Endodermal cell (in vitro differentiated cells): Measurements from ENCODE around the gene IQSEC3. TPM values are rescaled to one million over a fixed set of nuclear protein-coding genes. Genes with fewer than 3 reads are reported as not detected.
"Not testable (repeated sequence)": the region's sequence is repeated elsewhere in the genome, so short reads cannot be mapped to it uniquely, and the experiment has no call there.

Experiments
- DNase-seq: peaks from one replicate; pipeline ENCODE4 v3.0.0-alpha.2; 2017
- H3K27ac ChIP-seq: 2 replicates; pipeline ENCODE4 v1.5.1; 2013; ENCODE audit warnings: mild to moderate bottlenecking, low read depth, low read length, moderate library complexity
- H3K27me3 ChIP-seq: 2 replicates; pipeline ENCODE4 v1.6.1; 2013; ENCODE audit warnings: mild to moderate bottlenecking, low read length, moderate library complexity; ENCODE audit not compliant: insufficient read depth, control insufficient read depth, poor library complexity, severe bottlenecking
- H3K36me3 ChIP-seq: 2 replicates; pipeline ENCODE4 v1.7.0; 2013; ENCODE audit warnings: mild to moderate bottlenecking, low read length, moderate library complexity; ENCODE audit not compliant: control insufficient read depth, insufficient read depth
- H3K4me1 ChIP-seq: one replicate; pipeline ENCODE4 v1.7.0; 2013; ENCODE audit warnings: low read length; ENCODE audit not compliant: control insufficient read depth, insufficient read depth
- H3K4me3 ChIP-seq: 2 replicates; pipeline ENCODE4 v1.5.1; 2013; ENCODE audit warnings: mild to moderate bottlenecking, low read length, moderate library complexity
- H3K9ac ChIP-seq: 2 replicates; pipeline ENCODE4 v1.6.1; 2013; ENCODE audit warnings: mild to moderate bottlenecking, low read length, moderate library complexity; ENCODE audit not compliant: poor library complexity, severe bottlenecking; ENCODE audit errors: extremely low read depth
- H3K9me3 ChIP-seq: 2 replicates; pipeline ENCODE4 v1.6.1; 2013; ENCODE audit warnings: mild to moderate bottlenecking, low read length, moderate library complexity; ENCODE audit not compliant: control insufficient read depth
- H3K27ac Mint-ChIP-seq: 2 replicates; pipeline ENCODE4 v1.8.0; 2020; ENCODE audit warnings: mixed read lengths
- H3K27me3 Mint-ChIP-seq: 2 replicates; pipeline ENCODE4 v1.8.0; 2021; ENCODE audit warnings: mild to moderate bottlenecking, mixed read lengths; ENCODE audit not compliant: insufficient read depth
- H3K36me3 Mint-ChIP-seq: 2 replicates; pipeline ENCODE4 v1.8.0; 2020; ENCODE audit warnings: low read depth, mixed read lengths
- H3K4me1 Mint-ChIP-seq: 2 replicates; pipeline ENCODE4 v1.8.0; 2020; ENCODE audit warnings: mixed read lengths
- H3K4me3 Mint-ChIP-seq: 2 replicates; pipeline ENCODE4 v1.8.0; 2020; ENCODE audit warnings: mild to moderate bottlenecking, moderate library complexity, mixed read lengths
- H3K9me3 Mint-ChIP-seq: 2 replicates; pipeline ENCODE4 v1.8.0; 2020; ENCODE audit warnings: mild to moderate bottlenecking, mixed read lengths
- WGBS, 2 experiments: methylation state at CpG; one replicate each; pipeline versions ENCODE4 v1.1.5 to v1.1.7; 2013; ENCODE audit warnings: missing lambda C conversion rate in 2 of 2, mixed read lengths in 1 of 2; ENCODE audit not compliant: insufficient coverage in 1 of 2, insufficient read length in 1 of 2; 5-methylcytosine and 5-hydroxymethylcytosine counted together
- total RNA-seq, 2 donors: library from RNA; stranded (reverse); fragmentation: NEBNext Ultra II Directional in 1 of 2; extraction: Animal tissue kit (Norgen Biotek cat#: 25700) in 1 of 2; gene quantifications; 2 replicates in 1 of 2; 3 replicates in 1 of 2; pipeline ENCODE4 v1.2.1, GENCODE V29; 2021

The IQSEC3 gene
- total RNA-seq, 2 donors from 2014 or later, result 1.5 to 2.7 TPM

DNA sequence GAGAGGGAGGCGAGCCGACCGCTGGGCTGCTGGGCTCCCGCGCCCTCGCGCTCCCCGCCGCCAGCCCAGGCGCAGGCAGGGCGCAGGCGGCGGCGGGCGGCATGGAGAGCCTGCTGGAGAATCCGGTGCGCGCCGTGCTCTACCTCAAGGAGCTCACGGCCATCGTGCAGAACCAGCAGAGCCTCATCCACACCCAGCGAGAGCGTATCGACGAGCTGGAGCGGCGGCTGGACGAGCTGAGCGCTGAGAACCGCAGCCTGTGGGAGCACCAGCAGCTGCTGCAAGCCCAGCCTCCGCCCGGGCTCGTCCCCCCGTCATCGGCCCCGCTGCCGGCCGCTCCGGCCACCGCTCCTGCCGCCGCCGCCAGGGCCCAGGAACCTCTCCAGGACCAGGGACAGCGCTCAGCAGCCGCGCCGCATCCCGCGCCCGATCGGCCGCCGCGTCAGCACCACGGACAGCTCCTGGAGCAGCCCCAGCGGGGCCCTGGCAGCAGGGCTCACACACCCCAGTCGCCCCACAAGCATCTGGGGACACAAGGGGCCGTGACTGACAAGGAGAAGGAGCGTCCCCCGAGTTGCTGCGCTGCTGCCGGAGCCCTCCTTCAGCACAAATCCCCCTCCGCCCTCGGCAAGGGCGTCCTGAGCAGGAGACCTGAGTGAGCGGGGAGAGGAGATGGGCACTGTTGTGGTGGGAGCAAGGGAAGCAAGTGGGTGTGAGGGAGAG lies 376 bp downstream of the IQSEC3 start:
- not testable (repeated sequence) for H3K4me1 Mint-ChIP-seq, H3K4me1 ChIP-seq, H3K36me3 Mint-ChIP-seq, H3K27ac Mint-ChIP-seq, H3K27ac ChIP-seq, H3K9me3 Mint-ChIP-seq, H3K9me3 ChIP-seq, H3K36me3 ChIP-seq, H3K4me3 ChIP-seq, H3K9ac ChIP-seq, H3K4me3 Mint-ChIP-seq
- H3K27me3 ChIP-seq, result peaks cover 44% of the 10 kb centered on the region
- peaks cover 67% of the 10 kb centered on the region for H3K27me3 Mint-ChIP-seq
- peak; percentile 93 for DNase-seq
- WGBS, 2 experiments, result 5 to 7% methylated on average over 4 to 45 of the region's 66 CpGs

DNA sequence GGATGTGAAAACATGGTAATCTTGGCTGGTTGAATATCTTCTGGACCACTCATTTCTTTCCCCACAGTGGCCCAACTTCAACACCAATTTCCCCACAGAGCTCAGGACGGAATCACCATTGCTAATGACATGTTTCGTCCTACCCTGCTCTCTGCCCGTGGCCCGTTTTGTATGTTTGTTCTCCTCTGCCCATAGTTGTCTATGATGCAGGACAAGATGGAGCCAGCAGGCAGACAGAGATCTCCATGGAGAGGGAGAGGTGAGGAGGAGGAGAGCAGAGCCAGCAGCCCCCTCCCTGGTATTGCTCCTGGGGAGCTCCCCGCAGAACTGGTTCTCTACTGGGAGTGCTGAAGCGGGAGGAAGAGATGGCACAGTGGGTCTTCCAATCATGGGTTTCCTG lies 3.1 kb downstream of the IQSEC3 start:
- H3K4me3 ChIP-seq, H3K27ac Mint-ChIP-seq, H3K4me1 ChIP-seq, H3K36me3 Mint-ChIP-seq, H3K27ac ChIP-seq, H3K9ac ChIP-seq, H3K9me3 Mint-ChIP-seq, H3K4me3 Mint-ChIP-seq, H3K9me3 ChIP-seq, H3K4me1 Mint-ChIP-seq, H3K36me3 ChIP-seq: not testable (repeated sequence)
- H3K27me3 ChIP-seq, result peaks cover 49% of the 10 kb centered on the region
- peak; percentile 39 for DNase-seq
- H3K27me3 Mint-ChIP-seq, result peaks cover 66% of the 10 kb centered on the region
- 48 to 71% methylated on average over 3 to 6 of the region's 6 CpGs for WGBS, 2 experiments

DNA sequence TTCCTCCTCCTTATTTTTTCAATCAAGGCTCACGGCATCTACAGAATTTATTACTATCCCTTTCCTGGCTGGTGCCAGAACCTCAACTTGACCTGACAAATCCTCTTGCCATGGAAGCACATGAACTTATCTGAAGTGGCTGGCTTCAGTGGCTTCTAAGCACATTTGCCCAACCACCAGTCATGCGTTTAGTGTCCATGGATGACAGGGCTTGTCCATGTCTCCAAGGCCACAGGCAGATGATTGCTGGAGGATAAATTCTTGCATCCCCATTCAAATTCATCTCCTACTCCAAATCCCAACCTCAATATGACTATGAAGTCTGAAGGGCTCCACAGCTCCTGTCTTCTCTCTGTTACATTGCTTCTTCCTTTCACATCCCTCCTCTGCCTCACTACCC lies 4.0 kb downstream of the IQSEC3 start:
- H3K4me3 Mint-ChIP-seq, H3K4me3 ChIP-seq, H3K9ac ChIP-seq, H3K4me1 ChIP-seq, DNase-seq, H3K36me3 Mint-ChIP-seq, H3K27ac Mint-ChIP-seq, H3K9me3 Mint-ChIP-seq, H3K9me3 ChIP-seq, H3K36me3 ChIP-seq, H3K27ac ChIP-seq: not testable (repeated sequence)
- 90 to 94% methylated on average over 2 of the region's 2 CpGs for WGBS, 2 experiments
- peaks cover 65% of the 10 kb centered on the region for H3K27me3 Mint-ChIP-seq
- H3K4me1 Mint-ChIP-seq, result peaks cover 10% of the 10 kb centered on the region
- peaks cover 57% of the 10 kb centered on the region for H3K27me3 ChIP-seq

DNA sequence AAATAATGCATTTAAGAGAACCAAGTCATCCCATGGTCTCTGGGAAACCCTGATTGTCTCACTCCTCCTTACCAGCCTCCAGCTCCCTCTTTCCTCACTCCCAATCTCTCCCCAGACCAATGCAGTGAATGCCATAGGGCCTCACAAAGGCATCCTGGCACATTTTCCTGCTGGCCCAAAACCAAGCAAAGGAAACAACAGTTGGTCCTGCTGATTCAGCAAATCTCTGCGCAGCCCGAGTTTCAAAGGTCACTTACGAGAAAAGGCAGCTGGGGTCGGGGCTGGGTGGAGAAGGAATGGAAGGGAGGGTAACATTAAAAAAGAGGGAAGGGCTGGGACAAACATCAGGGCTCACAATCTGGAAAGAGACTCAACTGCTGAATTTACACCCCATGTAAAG lies 5.5 kb downstream of the IQSEC3 start:
- H3K9me3 ChIP-seq, DNase-seq, H3K27ac ChIP-seq, H3K4me3 Mint-ChIP-seq, H3K4me3 ChIP-seq, H3K9me3 Mint-ChIP-seq, H3K36me3 Mint-ChIP-seq, H3K4me1 ChIP-seq, H3K27ac Mint-ChIP-seq, H3K9ac ChIP-seq, H3K36me3 ChIP-seq: not testable (repeated sequence)
- Mint-ChIP-seq H3K4me1 (peaks cover 10% of the 10 kb centered on the region), H3K27me3 (peaks cover 73% of the 10 kb centered on the region)
- WGBS, 2 experiments, result 65 to 100% methylated on average over 1 to 4 of the region's 4 CpGs
- H3K27me3 ChIP-seq, result peaks cover 72% of the 10 kb centered on the region

DNA sequence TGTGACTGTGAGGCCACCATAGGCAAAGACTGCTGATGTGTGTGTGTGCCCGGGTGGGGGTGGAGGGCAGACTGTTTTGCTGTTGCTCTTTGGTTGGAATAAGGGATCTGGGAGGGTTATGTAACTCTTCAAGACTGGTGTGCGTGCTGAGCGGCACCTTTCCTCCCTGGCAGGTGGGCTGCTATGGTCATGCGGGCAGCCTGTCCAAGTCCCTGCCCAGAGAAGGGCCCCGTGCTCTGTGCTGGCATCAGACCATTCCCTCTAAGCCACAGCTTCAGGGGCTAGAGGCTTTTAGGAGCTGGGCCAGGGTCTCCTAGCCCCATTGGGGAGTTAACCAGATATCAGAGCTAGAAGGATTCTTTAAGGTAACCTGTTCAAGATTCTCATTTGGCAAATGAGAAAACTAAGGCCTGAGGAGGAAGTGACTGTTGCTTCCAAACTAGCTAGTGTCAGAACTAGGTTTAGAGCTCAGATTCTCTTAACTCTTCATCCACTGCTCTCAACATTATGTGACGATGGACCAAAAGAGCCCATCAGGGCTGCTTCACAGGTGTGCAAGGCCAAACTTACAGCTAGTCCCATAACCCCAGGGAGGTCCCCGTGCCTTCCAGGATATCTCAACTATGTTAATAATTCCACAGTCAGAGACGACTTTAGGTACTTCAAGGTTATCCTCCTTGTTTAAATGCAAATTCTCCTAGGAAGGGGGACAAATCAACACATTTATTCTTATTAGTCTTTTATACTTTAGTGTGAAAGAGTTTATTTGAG lies 8.0 kb downstream of the IQSEC3 start:
- DNase-seq, result peak; percentile 41
- H3K36me3 Mint-ChIP-seq, H3K4me3 Mint-ChIP-seq, H3K4me3 ChIP-seq, H3K9ac ChIP-seq, H3K36me3 ChIP-seq, H3K9me3 Mint-ChIP-seq, H3K4me1 ChIP-seq, H3K27ac Mint-ChIP-seq, H3K27ac ChIP-seq, H3K9me3 ChIP-seq: not testable (repeated sequence)
- peaks cover 70% of the 10 kb centered on the region for H3K27me3 ChIP-seq
- Mint-ChIP-seq H3K27me3 (peaks cover 70% of the 10 kb centered on the region), H3K4me1 (peaks cover 10% of the 10 kb centered on the region)
- 87 to 91% methylated on average over 7 to 8 of the region's 8 CpGs for WGBS, 2 experiments

DNA sequence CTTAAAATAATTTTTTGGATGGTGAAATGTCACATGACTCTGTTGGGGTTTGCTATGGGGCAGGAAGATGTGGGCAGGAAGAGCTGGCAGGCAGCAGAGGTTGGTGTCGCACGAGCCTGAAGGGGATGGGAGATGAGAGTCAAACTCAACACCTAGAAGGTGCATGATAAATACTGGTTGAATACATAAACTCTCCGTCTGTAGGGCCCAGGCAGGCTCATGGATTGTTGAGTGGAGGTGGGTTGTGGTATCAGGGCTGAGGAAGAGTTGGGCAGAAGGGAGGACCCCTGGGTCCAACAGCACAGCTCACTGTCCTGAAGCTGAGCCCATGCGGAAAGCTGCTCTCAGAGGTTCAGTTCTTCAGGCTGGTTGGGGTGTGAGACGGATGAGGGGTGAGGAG lies 9.0 kb downstream of the IQSEC3 start:
- H3K27me3 Mint-ChIP-seq, result peaks cover 70% of the 10 kb centered on the region
- H3K9me3 ChIP-seq, H3K36me3 Mint-ChIP-seq, H3K4me3 ChIP-seq, H3K27ac Mint-ChIP-seq, H3K27ac ChIP-seq, H3K4me3 Mint-ChIP-seq, H3K4me1 ChIP-seq, H3K36me3 ChIP-seq, H3K9ac ChIP-seq, H3K9me3 Mint-ChIP-seq: not testable (repeated sequence)
- DNase-seq, result peak; percentile 14
- peaks cover 10% of the 10 kb centered on the region for H3K4me1 Mint-ChIP-seq
- peaks cover 70% of the 10 kb centered on the region for H3K27me3 ChIP-seq
- WGBS, 2 experiments, result 94% methylated on average over 3 of the region's 5 CpGs; no CpG with 5 or more reads in 1 of the 2 experiments

DNA sequence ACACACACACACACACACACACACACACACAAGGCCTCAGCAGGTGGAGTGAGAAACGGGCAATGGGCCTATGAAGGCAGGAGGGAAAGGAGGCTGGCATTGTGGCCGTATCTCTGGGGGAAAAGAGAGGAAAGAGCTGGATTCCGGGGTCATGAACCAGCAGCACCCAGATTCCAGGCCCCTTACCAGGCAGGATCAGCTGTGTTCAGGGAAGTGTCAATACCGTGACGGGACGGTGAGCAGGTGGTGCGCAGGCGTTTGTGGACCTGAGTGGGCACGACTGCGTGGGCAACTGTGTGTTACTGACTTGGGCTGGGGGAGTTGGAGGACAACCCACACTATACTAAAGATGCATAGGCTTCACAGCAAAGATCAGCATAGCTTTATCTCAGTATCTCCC lies 9.5 kb downstream of the IQSEC3 start:
- H3K36me3 ChIP-seq, H3K36me3 Mint-ChIP-seq, H3K9me3 Mint-ChIP-seq, H3K4me3 ChIP-seq, H3K9ac ChIP-seq, H3K4me1 ChIP-seq, H3K27ac ChIP-seq, H3K4me3 Mint-ChIP-seq, H3K27ac Mint-ChIP-seq, H3K9me3 ChIP-seq: not testable (repeated sequence)
- H3K4me1 Mint-ChIP-seq, result peaks cover 10% of the 10 kb centered on the region
- peaks cover 70% of the 10 kb centered on the region for H3K27me3 Mint-ChIP-seq
- H3K27me3 ChIP-seq, result peaks cover 70% of the 10 kb centered on the region
- peak; percentile 35 for DNase-seq
- 92 to 100% methylated on average over 3 to 10 of the region's 10 CpGs for WGBS, 2 experiments
